ENCODE data around the gene HSPA4.
"Not testable (repeated sequence)": the region's sequence is repeated elsewhere in the genome, so short reads cannot be mapped to it uniquely, and the experiment has no call there.

HSPA4 gene

GRCh38 chr5:133051542-133052316 is at the start of gene HSPA4:
Gene HSPA4, plus strand, starts transcription at chr5:133052013. Its CDS starts 238 bp downstream, at chr5:133052251.
- peak; percentile 100 for DNase-seq

GRCh38 chr5:133006653-133007052 is 45.2 kb upstream of the HSPA4 start:
- no peak for DNase-seq

GRCh38 chr5:133008455-133008854 is 43.4 kb upstream of the HSPA4 start:
- not testable (repeated sequence) for DNase-seq

- no peak for DNase-seq
Observed at GRCh38 chr5:133015466-133015865, 36.3 kb upstream of the HSPA4 start.

GRCh38 chr5:133017964-133018363 is 33.8 kb upstream of the HSPA4 start:
- no peak for DNase-seq

GRCh38 chr5:133019471-133019870 is 32.3 kb upstream of the HSPA4 start:
- not testable (repeated sequence) for DNase-seq

- peak; percentile 98 for DNase-seq
Observed at GRCh38 chr5:133025804-133026663, 25.8 kb upstream of the HSPA4 start, which contains the start of gene ZCCHC10. Gene ZCCHC10, minus strand, starts transcription at chr5:133026549. Its CDS starts 12 bp downstream, at chr5:133026537.

GRCh38 chr5:133026664-133027153 is 25.1 kb upstream of the HSPA4 start:
- no peak for DNase-seq

- no peak for DNase-seq
Observed at GRCh38 chr5:133029416-133029815, 22.4 kb upstream of the HSPA4 start.

- no peak for DNase-seq
Observed at GRCh38 chr5:133030343-133031005, 21.3 kb upstream of the HSPA4 start.

- DNase-seq, result peak; percentile 76
Observed at GRCh38 chr5:133032852-133033742, 18.7 kb upstream of the HSPA4 start.

- no peak for DNase-seq
Observed at GRCh38 chr5:133034064-133034463, 17.7 kb upstream of the HSPA4 start.

- DNase-seq, result no peak
Observed at GRCh38 chr5:133035224-133035623, 16.6 kb upstream of the HSPA4 start.

GRCh38 chr5:133036677-133037076 is 15.1 kb upstream of the HSPA4 start:
- not testable (repeated sequence) for DNase-seq

GRCh38 chr5:133041157-133041784 is 10.5 kb upstream of the HSPA4 start:
- DNase-seq, result no peak

- DNase-seq, result no peak
Observed at GRCh38 chr5:133041910-133042309, 9.9 kb upstream of the HSPA4 start.

GRCh38 chr5:133046560-133046959 is 5.3 kb upstream of the HSPA4 start:
- DNase-seq, result not testable (repeated sequence)

GRCh38 chr5:133047404-133047803 is 4.4 kb upstream of the HSPA4 start:
- DNase-seq, result no peak

GRCh38 chr5:133048993-133049725 is 2.7 kb upstream of the HSPA4 start:
- DNase-seq, result no peak

GRCh38 chr5:133049726-133050048 is 2.1 kb upstream of the HSPA4 start:
- DNase-seq, result no peak

GRCh38 chr5:133050521-133050920 is 1.3 kb upstream of the HSPA4 start:
- DNase-seq, result no peak

All from hematopoietic multipotent progenitor cell treated with erythropoietin and hydrocortisone succinate and interleukin-3 and kit ligand, for 4 days (in vitro differentiated cells).